ENCODE data around the gene DHODH.
A peak's percentile ranks its signal among the peaks of the same experiment; 100 is the strongest.
"Not testable (repeated sequence)": the region's sequence is repeated elsewhere in the genome, so short reads cannot be mapped to it uniquely, and the experiment has no call there.

The DHODH gene

GRCh38 chr16:71974068-71974818 is 34.3 kb upstream of the DHODH start:
- no peaks in the 10 kb centered on the region for H3K4me1 ChIP-seq
- no peak overlapping the region for H3K9ac ChIP-seq
- H3K27me3 ChIP-seq: no peaks in the 10 kb centered on the region
- no peak for TF ChIP-seq Cebpa-rat (IDR thresholded peaks at IDR 0.05)
- no peaks in the 10 kb centered on the region for H4K20me1 ChIP-seq
- H3K4me3 ChIP-seq: no peak overlapping the region
- no peak overlapping the region for H3K27ac ChIP-seq
- no peaks in the 10 kb centered on the region for H3K36me3 ChIP-seq
- no peak overlapping the region for H3K4me2 ChIP-seq
- no peaks in the 10 kb centered on the region for H3K9me3 ChIP-seq

GRCh38 chr16:71985262-71985974 is 23.1 kb upstream of the DHODH start:
- no peak overlapping the region for H3K4me2 ChIP-seq
- H3K9ac ChIP-seq: no peak overlapping the region
- H3K27ac ChIP-seq: no peak overlapping the region

DNA sequence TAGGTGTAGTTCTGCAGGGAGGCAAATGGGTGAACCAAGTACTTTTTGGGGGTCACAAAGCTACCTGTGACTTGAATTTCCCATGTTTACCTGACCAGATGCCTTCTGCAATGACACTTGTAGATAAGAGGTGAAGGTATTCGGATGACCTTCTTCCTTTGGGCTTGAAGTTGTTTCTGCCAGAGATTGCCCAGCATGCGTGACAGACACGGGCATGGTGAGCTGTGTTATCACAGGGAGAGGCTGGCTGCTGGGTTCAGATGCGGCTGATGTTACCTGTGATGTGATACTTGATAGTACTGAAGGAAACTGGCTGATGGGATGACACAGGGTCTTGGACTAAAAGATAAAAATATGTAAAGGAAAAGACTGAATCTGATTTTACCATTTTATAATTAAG is 22.4 kb upstream of the DHODH start:
- no peaks in the 10 kb centered on the region for H3K36me3 ChIP-seq
- H3K4me2 ChIP-seq: no peak overlapping the region
- no peaks in the 10 kb centered on the region for H3K27me3 ChIP-seq
- no peak for TF ChIP-seq Cebpa-rat (IDR thresholded peaks at IDR 0.05)
- no peak overlapping the region for H3K4me3 ChIP-seq
- H3K4me1 ChIP-seq: no peaks in the 10 kb centered on the region
- H3K9ac ChIP-seq: no peak overlapping the region
- no peak overlapping the region for H3K27ac ChIP-seq
- no peaks in the 10 kb centered on the region for H3K9me3 ChIP-seq
- H4K20me1 ChIP-seq: no peaks in the 10 kb centered on the region

More at GRCh38 chr16:71985262-71985974, 23.1 kb upstream of the DHODH start:
- no peak for TF ChIP-seq Cebpa-rat (IDR thresholded peaks at IDR 0.05)
- H3K4me1 ChIP-seq: no peaks in the 10 kb centered on the region
- no peaks in the 10 kb centered on the region for H3K36me3 ChIP-seq
- no peaks in the 10 kb centered on the region for H4K20me1 ChIP-seq
- H3K27me3 ChIP-seq: no peaks in the 10 kb centered on the region
- H3K4me3 ChIP-seq: no peak overlapping the region
- H3K9me3 ChIP-seq: no peaks in the 10 kb centered on the region

- no peak overlapping the region for H3K27ac ChIP-seq
- no peak overlapping the region for H3K4me2 ChIP-seq
- H3K9me3 ChIP-seq: no peaks in the 10 kb centered on the region
- H3K27me3 ChIP-seq: no peaks in the 10 kb centered on the region
- H3K4me3 ChIP-seq: no peak overlapping the region
- TF ChIP-seq Cebpa-rat (IDR thresholded peaks at IDR 0.05): no peak
- H3K9ac ChIP-seq: no peak overlapping the region
- H3K4me1 ChIP-seq: no peaks in the 10 kb centered on the region
- no peaks in the 10 kb centered on the region for H3K36me3 ChIP-seq
- H4K20me1 ChIP-seq: no peaks in the 10 kb centered on the region
Observed at GRCh38 chr16:71995038-71995437, 13.5 kb upstream of the DHODH start.

DNA sequence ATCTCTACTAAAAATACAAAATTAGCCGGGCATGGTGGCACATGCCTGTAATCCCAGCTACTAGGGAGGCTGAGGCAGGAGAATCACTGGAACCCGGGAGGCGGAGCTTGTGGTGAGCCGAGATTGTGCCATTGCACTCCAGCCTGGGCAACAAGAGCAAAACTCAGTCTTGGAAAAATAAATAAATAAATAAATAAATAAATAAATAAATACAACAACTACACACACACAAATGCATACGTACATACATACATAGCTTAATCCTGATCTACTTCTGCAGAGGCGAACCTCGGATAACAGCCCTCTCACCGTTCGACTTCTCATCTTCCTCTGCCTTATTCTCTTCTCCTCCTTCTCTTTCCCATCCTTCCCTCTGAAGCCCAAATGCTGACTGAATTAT is 11.0 kb upstream of the DHODH start:
- H4K20me1 ChIP-seq, H3K9ac ChIP-seq, H3K27ac ChIP-seq, H3K4me2 ChIP-seq, H3K9me3 ChIP-seq, H3K4me1 ChIP-seq, H3K4me3 ChIP-seq, H3K36me3 ChIP-seq, H3K27me3 ChIP-seq: not testable (repeated sequence)

DNA sequence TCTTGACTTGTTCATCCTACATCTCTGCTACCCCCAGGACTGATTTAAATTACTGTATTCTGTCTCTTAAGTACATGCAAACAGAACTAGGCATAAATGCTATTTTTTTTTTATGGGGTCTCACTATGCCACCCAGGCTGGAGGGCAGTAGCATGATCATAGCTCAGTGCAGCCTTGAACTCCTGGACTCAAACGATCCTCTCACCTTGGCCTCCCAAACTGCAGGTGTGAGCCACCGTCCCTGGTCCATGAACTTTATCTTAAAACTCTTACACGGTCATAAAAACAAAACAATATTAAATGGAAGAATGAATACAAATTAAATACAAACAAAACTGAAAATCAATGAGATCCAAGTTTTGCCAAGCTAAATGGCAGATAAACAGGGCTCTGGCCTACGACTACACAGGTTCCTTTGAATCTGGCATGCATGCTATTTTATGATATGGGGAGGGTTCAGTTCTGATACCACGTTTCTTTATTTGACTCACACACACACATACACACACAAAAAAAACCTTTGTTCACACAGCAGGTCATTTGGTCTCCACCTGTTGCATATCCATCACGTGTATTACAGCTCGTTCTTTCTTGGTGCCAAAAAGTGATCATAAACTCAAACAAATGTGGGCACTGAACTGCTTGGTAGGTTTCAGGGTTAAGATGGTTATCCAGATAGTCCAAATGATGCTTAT is 7.2 kb upstream of the DHODH start:
- no peak for TF ChIP-seq Cebpa-rat (IDR thresholded peaks at IDR 0.05)
- H4K20me1 ChIP-seq: no peaks in the 10 kb centered on the region

GRCh38 chr16:72002619-72003018 is 5.9 kb upstream of the DHODH start:
- H3K9ac ChIP-seq: no peak overlapping the region

More for the DNA sequence above, 7.2 kb upstream of the DHODH start:
- H3K4me2 ChIP-seq: no peak overlapping the region
- H3K36me3 ChIP-seq: no peaks in the 10 kb centered on the region
- H3K27ac ChIP-seq: no peak overlapping the region
- no peak overlapping the region for H3K4me3 ChIP-seq
- no peaks in the 10 kb centered on the region for H3K27me3 ChIP-seq
- H3K9ac ChIP-seq: no peak overlapping the region
- no peaks in the 10 kb centered on the region for H3K9me3 ChIP-seq
- no peaks in the 10 kb centered on the region for H3K4me1 ChIP-seq

GRCh38 chr16:72008065-72008423 is 500 bp upstream of the DHODH start:
- H3K9ac ChIP-seq: peak overlapping the region; percentile 53; the same call in 1 of the 2 replicates
- peak overlapping the region; percentile 89 for H3K4me3 ChIP-seq
- H3K27me3 ChIP-seq, H4K20me1 ChIP-seq, H3K36me3 ChIP-seq, H3K9me3 ChIP-seq: not testable (repeated sequence)
- H3K4me2 ChIP-seq: peak overlapping the region; percentile 71
- peak overlapping the region; percentile 79 for H3K27ac ChIP-seq
- H3K4me1 ChIP-seq: peaks cover 48% of the 10 kb centered on the region

More at GRCh38 chr16:72002619-72003018, 5.9 kb upstream of the DHODH start:
- Histone ChIP-seq H3K4me1 (peaks cover 3% of the 10 kb centered on the region), H3K9me3 (no peaks in the 10 kb centered on the region), H3K27ac (no peak overlapping the region), H3K4me2 (no peak overlapping the region), H4K20me1 (no peaks in the 10 kb centered on the region), H3K27me3 (no peaks in the 10 kb centered on the region), H3K36me3 (no peaks in the 10 kb centered on the region), H3K4me3 (no peak overlapping the region)
- no peak for TF ChIP-seq Cebpa-rat (IDR thresholded peaks at IDR 0.05)

GRCh38 chr16:72009779-72010178 is 1.2 kb downstream of the DHODH start:
- 0 out of 2 replicates have a peak, but pooled peaks cover 3% of the 10 kb centered on the region for H3K36me3 ChIP-seq
- no peak for TF ChIP-seq Cebpa-rat (IDR thresholded peaks at IDR 0.05)
- peaks cover 62% of the 10 kb centered on the region for H3K4me1 ChIP-seq
- H4K20me1 ChIP-seq: no peaks in the 10 kb centered on the region; the same call in 1 of the 2 replicates
- H3K9ac ChIP-seq: no peak overlapping the region; the same call in 1 of the 2 replicates
- H3K4me3 ChIP-seq: peak overlapping the region; percentile 89
- H3K9me3 ChIP-seq: no peaks in the 10 kb centered on the region
- no peak overlapping the region for H3K27ac ChIP-seq
- H3K27me3 ChIP-seq: no peaks in the 10 kb centered on the region
- H3K4me2 ChIP-seq: peak overlapping the region; percentile 97

GRCh38 chr16:72012607-72013006 is 4.1 kb downstream of the DHODH start:
- peaks cover 87% of the 10 kb centered on the region for H3K4me1 ChIP-seq
- H3K27ac ChIP-seq: peak overlapping the region; percentile 92
- H4K20me1 ChIP-seq: no peaks in the 10 kb centered on the region; the same call in 1 of the 2 replicates
- peak overlapping the region; percentile 97 for H3K4me2 ChIP-seq
- no peaks in the 10 kb centered on the region for H3K9me3 ChIP-seq
- no peak for TF ChIP-seq Cebpa-rat (IDR thresholded peaks at IDR 0.05)
- peak overlapping the region; percentile 76 for H3K9ac ChIP-seq
- no peaks in the 10 kb centered on the region for H3K27me3 ChIP-seq
- peaks cover 10% of the 10 kb centered on the region; the same call in 1 of the 2 replicates for H3K36me3 ChIP-seq
- H3K4me3 ChIP-seq: peak overlapping the region; percentile 61; the same call in 1 of the 2 replicates
